Measurements from ENCODE around the gene KCNC3. TPM values are rescaled to one million over a fixed set of nuclear protein-coding genes. Genes with fewer than 3 reads are reported as not detected.
A peak's percentile ranks its signal among the peaks of the same experiment; 100 is the strongest.
"Not testable (repeated sequence)": the region's sequence is repeated elsewhere in the genome, so short reads cannot be mapped to it uniquely, and the experiment has no call there.

KCNC3 gene
- total and polyA plus RNA-seq, 12 donors = 0.17 to 7.3 (median 1.4) TPM

DNA sequence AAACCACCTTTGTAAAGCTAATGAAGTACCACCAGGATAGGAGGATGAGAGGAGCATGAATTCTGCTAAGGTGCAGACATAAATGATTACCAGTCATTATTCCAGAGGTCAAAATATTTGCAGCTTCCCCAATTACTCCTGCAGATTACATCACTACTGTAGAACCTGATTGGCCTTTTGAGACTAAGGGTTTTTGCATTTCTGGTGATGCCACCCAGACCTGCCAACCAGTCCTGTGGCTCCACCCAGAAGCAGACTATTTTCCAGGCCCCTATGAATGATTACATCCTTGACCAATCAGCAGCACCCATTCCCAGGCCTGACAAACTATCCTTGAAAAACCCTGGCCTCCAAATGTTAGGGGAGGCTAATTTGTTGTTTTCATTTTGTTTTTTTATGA lies 11.2 kb upstream of the KCNC3 start:
- H3K36me3 ChIP-seq (replicated peaks in 1 of 2) = no peaks in the 10 kb centered on the region
- no peaks in the 10 kb centered on the region for H3K4me1 ChIP-seq (replicated peaks in 1 of 2)
- H3K27ac ChIP-seq = no peak overlapping the region
- no peak for DNase-seq
- intact Hi-C loops (cut with DNase I) = no loop called here
- H3K27me3 ChIP-seq = no peaks in the 10 kb centered on the region
- H3K4me3 ChIP-seq = no peak overlapping the region
- TF ChIP-seq CTCF (IDR thresholded peaks at IDR 0.05) (no peak), POLR2A (IDR thresholded peaks at IDR 0.05) (no peak)
- H3K9me3 ChIP-seq (replicated peaks in 1 of 3) = no peaks in the 10 kb centered on the region

- H3K4me3 ChIP-seq; H3K9me3 ChIP-seq (replicated peaks in 1 of 3); intact Hi-C loops (cut with DNase I); H3K36me3 ChIP-seq (replicated peaks in 1 of 2); H3K27ac ChIP-seq; DNase-seq; H3K27me3 ChIP-seq; H3K4me1 ChIP-seq (replicated peaks in 1 of 2): not testable (repeated sequence)
- WGBS, 4 donors = 72 to 80% (median 75%) methylated on average over 5 to 6 of the region's 6 CpGs
Measured at GRCh38 chr19:50337031-50337430, 7.9 kb upstream of the KCNC3 start.

DNA sequence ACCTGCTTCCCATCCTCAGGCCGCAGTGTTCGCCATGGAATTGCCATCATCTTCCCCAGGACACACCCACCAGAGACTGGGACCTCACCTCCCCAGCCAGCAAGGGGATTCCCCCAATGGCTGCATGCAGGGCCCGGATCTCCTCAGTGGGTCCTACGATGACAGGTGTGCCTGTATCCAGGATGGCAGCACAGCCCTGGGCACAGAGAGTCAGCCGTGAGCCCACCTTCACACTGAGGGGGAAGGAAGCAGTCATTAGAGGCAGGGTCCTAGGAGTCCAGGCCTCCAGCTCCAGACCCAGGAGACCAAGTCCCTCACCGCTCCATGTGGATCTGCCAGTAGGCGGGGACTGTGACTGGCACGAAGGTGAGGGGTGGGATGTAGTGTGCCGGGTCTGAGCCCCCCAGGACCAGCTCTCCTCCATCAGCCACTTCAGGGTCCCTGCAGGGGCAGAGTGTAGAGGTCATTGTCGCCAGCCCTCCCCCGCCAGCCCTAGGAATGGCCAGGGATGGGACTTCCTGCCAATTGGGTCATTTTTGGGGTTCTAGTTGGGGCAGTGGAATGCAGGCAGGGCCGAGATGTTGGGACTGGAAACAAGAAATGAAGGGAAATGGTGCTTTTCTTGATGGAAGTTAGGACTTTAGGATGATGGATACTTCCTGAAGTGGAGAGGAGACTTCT lies 5.7 kb upstream of the KCNC3 start:
- no peak for DNase-seq
- no peaks in the 10 kb centered on the region for H3K9me3 ChIP-seq (replicated peaks in 1 of 3)
- H3K27me3 ChIP-seq = peaks cover 6% of the 10 kb centered on the region
- TF ChIP-seq CTCF (IDR thresholded peaks at IDR 0.05) (no peak), POLR2A (IDR thresholded peaks at IDR 0.05) (no peak)
- no peak overlapping the region for H3K4me3 ChIP-seq
- no peaks in the 10 kb centered on the region for H3K36me3 ChIP-seq (replicated peaks in 1 of 2)
- H3K4me1 ChIP-seq (replicated peaks in 1 of 2) = peaks cover 4 to 7% of the 10 kb centered on the region in 2 donors
- no peak overlapping the region for H3K27ac ChIP-seq
- intact Hi-C loops (cut with DNase I) = no loop called here
- WGBS, 4 donors = 89 to 96% (median 94%) methylated on average over 9 to 12 of the region's 12 CpGs

DNA sequence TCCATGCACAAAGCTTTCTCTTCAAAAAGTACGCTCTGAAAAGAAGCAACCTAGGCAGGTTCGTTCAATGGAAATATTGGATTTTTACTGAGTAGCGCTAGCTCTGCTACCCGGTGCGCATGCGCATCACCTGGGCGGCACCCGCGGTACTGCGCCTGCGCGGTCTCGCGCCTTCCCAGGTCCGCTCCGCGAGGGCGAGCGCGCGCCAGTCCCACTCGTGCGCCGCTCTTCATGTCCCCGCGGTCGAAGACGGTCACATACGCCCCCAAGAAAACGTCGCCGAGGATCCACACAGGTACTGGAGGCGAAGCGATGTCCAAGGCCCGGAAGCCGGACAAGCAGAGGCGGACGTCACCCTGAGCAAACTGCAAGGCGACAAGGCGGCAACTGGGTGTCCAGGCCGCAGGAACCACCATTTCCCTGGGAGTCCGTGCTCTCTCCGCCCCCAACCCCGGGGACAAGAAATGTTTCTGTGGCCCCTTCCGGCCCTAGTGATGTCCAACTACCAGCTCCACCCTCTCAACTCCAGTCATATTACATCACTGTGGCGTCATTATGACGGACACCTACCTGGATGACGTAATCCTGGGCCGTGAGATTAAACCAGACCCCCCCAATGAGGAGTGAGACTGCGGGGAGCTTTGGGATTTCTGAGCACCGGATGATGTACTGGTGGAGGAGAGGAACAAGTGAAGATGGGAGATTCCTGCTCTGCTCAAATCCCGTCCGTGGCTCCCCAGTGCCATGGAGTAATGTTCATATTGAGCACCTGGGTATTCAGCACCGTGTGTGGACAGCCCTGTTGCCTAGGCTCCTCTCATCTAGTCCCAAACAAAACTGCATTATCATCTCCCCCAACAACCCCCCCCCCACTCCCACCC lies 4.8 kb upstream of the KCNC3 start:
- Histone ChIP-seq H3K27me3 (peaks cover 6% of the 10 kb centered on the region), H3K9me3 (replicated peaks in 1 of 3) (no peaks in the 10 kb centered on the region), H3K4me3 (peak overlapping the region in 2 of 4 donors; percentile 5 to 49), H3K4me1 (replicated peaks in 1 of 2) (peaks cover 4 to 7% of the 10 kb centered on the region in 2 donors), H3K27ac (peak overlapping the region in 2 of 5 donors; percentile 65 to 75), H3K36me3 (replicated peaks in 1 of 2) (no peaks in the 10 kb centered on the region)
- DNase-seq = peak; percentile 40 to 86 (median 74)
- 10 to 30% (median 18%) methylated on average over 20 to 54 of the region's 54 CpGs for WGBS, 4 donors
- intact Hi-C loops (cut with DNase I) = no loop called here
- TF ChIP-seq CTCF (IDR thresholded peaks at IDR 0.05) (no peak), POLR2A (IDR thresholded peaks at IDR 0.05) (peak; percentile 35 to 65)

Data from adrenal gland (tissue), 12 donors.